Measurements from ENCODE around the gene OR10G2.

DNA sequence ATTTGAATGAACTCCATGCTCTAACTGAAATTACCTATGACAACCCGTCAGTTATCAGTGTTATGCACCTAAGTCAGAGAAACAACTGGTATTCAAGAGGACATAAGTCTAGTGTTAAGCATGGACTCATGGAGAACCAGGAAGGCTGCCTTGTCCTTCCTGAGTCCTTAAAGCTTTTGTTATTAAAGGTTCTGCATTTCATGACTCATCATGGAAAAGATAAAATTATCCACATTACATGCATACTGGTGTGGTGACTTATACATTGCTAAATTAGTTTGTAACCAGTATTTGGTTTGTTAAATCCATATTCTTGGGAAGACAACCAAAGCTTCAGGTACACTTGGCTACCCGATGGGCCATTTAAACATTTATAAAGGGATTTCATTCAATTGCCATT, 45.3 kb upstream of the OR10G2 start:
- TF ChIP-seq, protein P1, sequence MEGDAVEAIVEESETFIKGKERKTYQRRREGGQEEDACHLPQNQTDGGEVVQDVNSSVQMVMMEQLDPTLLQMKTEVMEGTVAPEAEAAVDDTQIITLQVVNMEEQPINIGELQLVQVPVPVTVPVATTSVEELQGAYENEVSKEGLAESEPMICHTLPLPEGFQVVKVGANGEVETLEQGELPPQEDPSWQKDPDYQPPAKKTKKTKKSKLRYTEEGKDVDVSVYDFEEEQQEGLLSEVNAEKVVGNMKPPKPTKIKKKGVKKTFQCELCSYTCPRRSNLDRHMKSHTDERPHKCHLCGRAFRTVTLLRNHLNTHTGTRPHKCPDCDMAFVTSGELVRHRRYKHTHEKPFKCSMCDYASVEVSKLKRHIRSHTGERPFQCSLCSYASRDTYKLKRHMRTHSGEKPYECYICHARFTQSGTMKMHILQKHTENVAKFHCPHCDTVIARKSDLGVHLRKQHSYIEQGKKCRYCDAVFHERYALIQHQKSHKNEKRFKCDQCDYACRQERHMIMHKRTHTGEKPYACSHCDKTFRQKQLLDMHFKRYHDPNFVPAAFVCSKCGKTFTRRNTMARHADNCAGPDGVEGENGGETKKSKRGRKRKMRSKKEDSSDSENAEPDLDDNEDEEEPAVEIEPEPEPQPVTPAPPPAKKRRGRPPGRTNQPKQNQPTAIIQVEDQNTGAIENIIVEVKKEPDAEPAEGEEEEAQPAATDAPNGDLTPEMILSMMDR (conservative IDR thresholded peaks at IDR 0.05) = no peak
- no peak for TF ChIP-seq EZH2 (IDR thresholded peaks at IDR 0.05; ENCODE audit: low read depth)

All from PC-9 (cell line).